ENCODE results near the gene INSM1.

INSM1 gene

GRCh38 chr20:20360464-20360863, 7.4 kb upstream of the INSM1 start:
- H3K79me2 ChIP-seq (ENCODE audit: insufficient read depth, low read depth) = no peaks in the 10 kb centered on the region
- H3K4me3 ChIP-seq (IDR thresholded peaks at IDR 0.05; ENCODE audit: insufficient read depth, low read depth, low read length) = no peak overlapping the region
- peaks cover 7% of the 10 kb centered on the region for H3K4me1 ChIP-seq (ENCODE audit: low read depth, poor library complexity, severe bottlenecking)
- H3K27ac ChIP-seq = no peak overlapping the region
- H2AFZ ChIP-seq (ENCODE audit: low read depth) = peak overlapping the region; percentile 4; the same call in 1 of the 2 replicates
- H3K9ac ChIP-seq = no peak overlapping the region
- H4K20me1 ChIP-seq (ENCODE audit: insufficient read depth) = no peaks in the 10 kb centered on the region
- peak; percentile 75 for TF ChIP-seq CTCF (conservative IDR thresholded peaks at IDR 0.05; ENCODE audit: low read depth, low read length)
- no peak overlapping the region; the same call in 1 of the 2 replicates for H3K4me2 ChIP-seq
- H3K27me3 ChIP-seq (ENCODE audit: insufficient read depth, low read depth) = no peaks in the 10 kb centered on the region
- no peaks in the 10 kb centered on the region for H3K36me3 ChIP-seq (ENCODE audit: insufficient read depth)

GRCh38 chr20:20362774-20363433, 5.0 kb upstream of the INSM1 start:
- H3K4me3 ChIP-seq (IDR thresholded peaks at IDR 0.05; ENCODE audit: insufficient read depth, low read depth, low read length) = no peak overlapping the region
- H3K4me1 ChIP-seq (ENCODE audit: low read depth, poor library complexity, severe bottlenecking) = peaks cover 7% of the 10 kb centered on the region
- H3K27me3 ChIP-seq (ENCODE audit: insufficient read depth, low read depth) = no peaks in the 10 kb centered on the region
- H2AFZ ChIP-seq (ENCODE audit: low read depth) = no peak overlapping the region
- H3K27ac ChIP-seq = no peak overlapping the region
- H3K79me2 ChIP-seq (ENCODE audit: insufficient read depth, low read depth) = no peaks in the 10 kb centered on the region
- H4K20me1 ChIP-seq (ENCODE audit: insufficient read depth) = no peaks in the 10 kb centered on the region
- no peak overlapping the region for H3K4me2 ChIP-seq
- no peak for TF ChIP-seq CTCF (conservative IDR thresholded peaks at IDR 0.05; ENCODE audit: low read depth, low read length)
- no peaks in the 10 kb centered on the region for H3K36me3 ChIP-seq (ENCODE audit: insufficient read depth)
- H3K9ac ChIP-seq = no peak overlapping the region

GRCh38 chr20:20363434-20363798, 4.5 kb upstream of the INSM1 start:
- H2AFZ ChIP-seq (ENCODE audit: low read depth) = no peak overlapping the region
- H3K79me2 ChIP-seq (ENCODE audit: insufficient read depth, low read depth) = no peaks in the 10 kb centered on the region
- H3K9ac ChIP-seq = no peak overlapping the region
- H3K4me2 ChIP-seq = no peak overlapping the region
- no peak overlapping the region for H3K27ac ChIP-seq
- H3K4me3 ChIP-seq (IDR thresholded peaks at IDR 0.05; ENCODE audit: insufficient read depth, low read depth, low read length) = no peak overlapping the region
- peaks cover 7% of the 10 kb centered on the region for H3K4me1 ChIP-seq (ENCODE audit: low read depth, poor library complexity, severe bottlenecking)
- no peak for TF ChIP-seq CTCF (conservative IDR thresholded peaks at IDR 0.05; ENCODE audit: low read depth, low read length)
- H3K27me3 ChIP-seq (ENCODE audit: insufficient read depth, low read depth) = no peaks in the 10 kb centered on the region
- H3K36me3 ChIP-seq (ENCODE audit: insufficient read depth) = no peaks in the 10 kb centered on the region
- H4K20me1 ChIP-seq (ENCODE audit: insufficient read depth) = no peaks in the 10 kb centered on the region

GRCh38 chr20:20363799-20364592, 3.9 kb upstream of the INSM1 start:
- no peak overlapping the region for H2AFZ ChIP-seq (ENCODE audit: low read depth)
- H4K20me1 ChIP-seq (ENCODE audit: insufficient read depth) = no peaks in the 10 kb centered on the region
- no peaks in the 10 kb centered on the region for H3K36me3 ChIP-seq (ENCODE audit: insufficient read depth)
- no peak for TF ChIP-seq CTCF (conservative IDR thresholded peaks at IDR 0.05; ENCODE audit: low read depth, low read length)
- H3K9ac ChIP-seq = no peak overlapping the region
- H3K79me2 ChIP-seq (ENCODE audit: insufficient read depth, low read depth) = no peaks in the 10 kb centered on the region
- H3K4me1 ChIP-seq (ENCODE audit: low read depth, poor library complexity, severe bottlenecking) = peaks cover under 1% of the 10 kb centered on the region
- H3K27me3 ChIP-seq (ENCODE audit: insufficient read depth, low read depth) = no peaks in the 10 kb centered on the region
- no peak overlapping the region for H3K27ac ChIP-seq
- no peak overlapping the region for H3K4me2 ChIP-seq
- H3K4me3 ChIP-seq (IDR thresholded peaks at IDR 0.05; ENCODE audit: insufficient read depth, low read depth, low read length) = no peak overlapping the region

Data from KMS-11 (cell line).